ENCODE results near the gene CNTN4.

DNA sequence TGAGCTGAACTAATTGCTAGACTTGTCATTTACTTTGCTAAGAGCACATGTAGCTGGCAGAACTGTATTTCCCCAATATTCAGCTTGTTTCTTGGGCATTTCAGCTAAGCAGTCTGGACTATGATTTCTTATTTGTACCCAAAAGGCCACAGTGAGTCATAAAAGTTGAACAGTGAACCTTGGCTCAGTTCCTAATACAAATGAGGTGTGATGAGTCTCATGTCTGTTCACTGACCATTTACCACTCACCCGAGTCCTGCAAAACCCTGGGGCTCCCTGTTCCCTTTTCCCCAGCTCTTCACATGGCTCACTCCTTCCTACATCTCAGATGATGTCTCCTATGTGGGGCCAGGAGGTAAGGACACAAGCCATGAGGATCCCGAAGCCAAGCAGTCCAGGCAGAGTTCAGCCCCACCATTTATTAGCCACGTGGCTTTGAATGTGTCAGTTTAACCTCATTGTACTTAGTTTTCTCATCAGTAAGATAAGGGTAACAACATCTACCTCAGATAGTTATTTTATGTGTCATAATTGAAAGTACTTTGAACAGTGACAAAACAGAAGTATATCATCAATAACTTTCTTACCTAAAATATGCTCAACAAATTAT is 772.2 kb downstream of the CNTN4 start:
- TF ChIP-seq CTCF (IDR thresholded peaks at IDR 0.05; ENCODE audit: borderline replicate concordance, extremely low read depth, low read length, poor library complexity, severe bottlenecking) (no peak), EZH2 (IDR thresholded peaks at IDR 0.05; ENCODE audit: borderline replicate concordance, low read depth, low read length, severe bottlenecking) (no peak)

Data from DND-41 (cell line).